ENCODE data around the gene EDEM3.

Gene EDEM3

DNA sequence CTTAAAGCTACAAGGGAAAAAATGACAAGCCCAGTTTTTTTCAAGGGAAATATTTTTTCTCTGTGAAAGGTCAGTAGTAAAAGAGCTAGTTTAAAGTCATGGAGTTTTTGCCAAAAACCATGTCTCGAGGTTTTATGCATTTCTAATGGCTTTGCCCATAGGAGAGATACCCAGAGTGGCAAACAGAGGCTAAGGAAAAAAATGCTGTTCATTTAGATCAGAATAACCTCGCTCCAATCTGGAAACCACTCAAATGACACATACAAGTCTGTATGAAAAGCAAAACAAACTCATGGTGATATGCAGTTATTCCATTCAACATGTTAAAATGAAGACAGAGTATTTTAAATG, 36.9 kb upstream of the EDEM3 start:
- H3K9ac ChIP-seq (ENCODE audit: low read length), result peak overlapping the region; percentile 82

DNA sequence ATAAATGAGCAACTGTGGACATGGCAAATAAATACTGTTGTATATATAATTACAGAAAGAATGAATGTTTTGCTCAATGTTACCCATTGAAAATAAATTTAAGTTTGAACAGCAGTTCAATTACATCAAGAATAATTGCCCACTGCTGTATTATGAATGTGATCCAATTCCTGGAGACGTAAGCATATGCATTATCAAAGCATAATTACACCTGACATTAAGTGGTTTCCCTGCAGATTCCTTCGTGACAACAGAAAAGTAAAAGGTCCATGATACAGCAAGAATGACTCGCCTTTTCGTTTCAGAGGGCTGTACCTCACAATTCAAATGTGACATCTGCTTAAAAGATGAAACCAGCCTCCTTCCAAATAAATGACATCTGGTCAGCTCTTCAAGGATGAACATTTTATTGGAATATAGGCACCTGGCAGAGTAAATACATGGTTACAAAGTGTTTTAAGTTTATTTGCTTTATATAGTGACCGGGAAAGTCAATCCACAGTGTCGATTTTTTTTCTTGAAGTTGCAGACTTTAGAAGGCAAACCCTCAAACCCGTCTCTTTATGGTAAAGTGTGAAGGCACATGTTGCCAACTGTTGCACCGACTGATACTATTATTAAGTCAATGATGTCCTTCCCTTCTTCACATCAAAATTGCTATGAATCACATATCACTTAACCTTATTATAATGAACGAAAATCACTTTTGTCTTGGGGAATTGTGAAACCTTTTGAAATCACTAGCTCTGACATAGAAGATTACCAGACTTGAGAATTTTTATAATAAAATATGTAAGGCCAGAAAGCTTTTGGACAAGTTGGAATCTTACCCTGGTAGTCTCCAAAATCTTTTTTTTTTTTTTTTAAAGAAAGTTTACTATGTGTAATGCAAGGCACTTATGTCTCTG, 36.2 kb upstream of the EDEM3 start:
- peak overlapping the region in 1 of 2 experiments; percentile 64 for H3K18ac ChIP-seq (ENCODE audit: low read depth in 1 of 2, low read length in 2 of 2)

More for the DNA sequence above, 36.9 kb upstream of the EDEM3 start:
- Histone ChIP-seq H3K4ac (ENCODE audit: low read depth in 1 of 2, low read length in 2 of 2) (peak overlapping the region in 1 of 2 experiments; percentile 47), H4K91ac (ENCODE audit: low read length) (no peak overlapping the region), H2BK5ac (ENCODE audit: low read depth, low read length, poor library complexity, severe bottlenecking) (no peak overlapping the region), H2AFZ (ENCODE audit: low read depth, low read length) (no peak overlapping the region), H3K4me3 (ENCODE audit: insufficient read depth in 1 of 2, low read depth in 1 of 2, low read length in 2 of 2) (peak overlapping the region in 1 of 2 experiments; percentile 40), H3K79me1 (replicated peaks; ENCODE audit: low read length, poor library complexity, severe bottlenecking) (no peaks in the 10 kb centered on the region), H2BK12ac (ENCODE audit: low read length in 2 of 2) (no peak overlapping the region), H3K27me3 (ENCODE audit: control insufficient read depth in 1 of 2, insufficient read depth in 1 of 2, low read length in 2 of 2) (no peaks in the 10 kb centered on the region), H3K4me2 (ENCODE audit: low read length, poor library complexity, severe bottlenecking) (no peak overlapping the region), H3K23ac (ENCODE audit: low read length in 2 of 2) (no peak overlapping the region), H2BK15ac (ENCODE audit: low read depth, poor library complexity, severe bottlenecking) (no peak overlapping the region), H2BK120ac (ENCODE audit: low read depth, low read length) (no peak overlapping the region), H3K27ac (ENCODE audit: low read length, poor library complexity, severe bottlenecking) (no peak overlapping the region), H3K14ac (ENCODE audit: low read length in 2 of 2) (no peak overlapping the region), H3K18ac (ENCODE audit: low read depth in 1 of 2, low read length in 2 of 2) (no peak overlapping the region), H4K8ac (ENCODE audit: low read length) (no peak overlapping the region), H3K36me3 (ENCODE audit: control insufficient read depth in 1 of 2, insufficient read depth in 2 of 2, low read depth in 1 of 2, low read length in 2 of 2) (peaks cover 2 to 41% of the 10 kb centered on the region in 2 experiments), H3K9me3 (ENCODE audit: control insufficient read depth, low read length) (no peaks in the 10 kb centered on the region), H3K4me1 (ENCODE audit: control insufficient read depth, insufficient read depth, low read depth, low read length) (peaks cover 5% of the 10 kb centered on the region), H2AK5ac (ENCODE audit: low read length, severe bottlenecking) (no peak overlapping the region)
- peak; percentile 66 for DNase-seq
- WGBS, result 43% methylated on average over 1 of the region's 2 CpGs

DNA sequence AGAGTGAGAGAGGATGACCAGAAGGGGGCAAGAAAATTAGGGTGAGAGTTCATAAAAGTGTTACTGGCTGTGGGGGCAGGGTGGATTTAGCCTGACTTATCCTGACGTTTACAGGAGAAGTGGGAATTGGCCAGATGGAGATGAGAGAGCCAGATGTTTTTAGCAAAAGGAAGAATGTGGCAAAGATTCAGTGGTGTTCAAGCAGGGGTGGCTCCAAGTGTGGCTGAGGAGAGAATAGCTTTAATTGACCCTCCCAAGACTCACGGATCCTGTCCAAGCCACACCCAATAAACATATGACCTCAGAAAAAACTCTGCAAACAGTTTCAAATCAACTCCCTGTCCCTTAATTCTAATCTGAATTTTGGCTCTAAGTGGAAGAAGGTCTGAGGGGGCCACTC, 35.2 kb upstream of the EDEM3 start:
- no peak overlapping the region for H2AK5ac ChIP-seq (ENCODE audit: low read length, severe bottlenecking)
- DNase-seq, result peak; percentile 21
- H3K27ac ChIP-seq (ENCODE audit: low read length, poor library complexity, severe bottlenecking), result no peak overlapping the region
- H3K27me3 ChIP-seq (ENCODE audit: control insufficient read depth in 1 of 2, insufficient read depth in 1 of 2, low read length in 2 of 2), result no peaks in the 10 kb centered on the region
- no peak overlapping the region for H3K4me2 ChIP-seq (ENCODE audit: low read length, poor library complexity, severe bottlenecking)
- peaks cover 6% of the 10 kb centered on the region for H3K9me3 ChIP-seq (ENCODE audit: control insufficient read depth, low read length)
- H2BK120ac ChIP-seq (ENCODE audit: low read depth, low read length), result peak overlapping the region; percentile 82
- H3K4me1 ChIP-seq (ENCODE audit: control insufficient read depth, insufficient read depth, low read depth, low read length), result peaks cover 5% of the 10 kb centered on the region
- 10% methylated on average over 1 of the region's 2 CpGs for WGBS
- no peak overlapping the region for H3K9ac ChIP-seq (ENCODE audit: low read length)
- H3K36me3 ChIP-seq (ENCODE audit: control insufficient read depth in 1 of 2, insufficient read depth in 2 of 2, low read depth in 1 of 2, low read length in 2 of 2), result peaks cover under 1 to 34% of the 10 kb centered on the region in 2 experiments
- H3K18ac ChIP-seq (ENCODE audit: low read depth in 1 of 2, low read length in 2 of 2), result peak overlapping the region; percentile 73 to 90
- no peak overlapping the region for H2AFZ ChIP-seq (ENCODE audit: low read depth, low read length)
- no peak overlapping the region for H2BK15ac ChIP-seq (ENCODE audit: low read depth, poor library complexity, severe bottlenecking)
- H3K79me1 ChIP-seq (replicated peaks; ENCODE audit: low read length, poor library complexity, severe bottlenecking), result no peaks in the 10 kb centered on the region
- peak overlapping the region; percentile 76 for H4K8ac ChIP-seq (ENCODE audit: low read length)
- no peak overlapping the region for H3K14ac ChIP-seq (ENCODE audit: low read length in 2 of 2)
- peak overlapping the region; percentile 73 to 96 for H2BK12ac ChIP-seq (ENCODE audit: low read length in 2 of 2)
- no peak overlapping the region for H2BK5ac ChIP-seq (ENCODE audit: low read depth, low read length, poor library complexity, severe bottlenecking)
- no peak overlapping the region for H3K23ac ChIP-seq (ENCODE audit: low read length in 2 of 2)
- H4K91ac ChIP-seq (ENCODE audit: low read length), result peak overlapping the region; percentile 58
- no peak overlapping the region for H3K4me3 ChIP-seq (ENCODE audit: insufficient read depth in 1 of 2, low read depth in 1 of 2, low read length in 2 of 2)
- H3K4ac ChIP-seq (ENCODE audit: low read depth in 1 of 2, low read length in 2 of 2), result peak overlapping the region; percentile 35 to 89

More for the DNA sequence above, 36.2 kb upstream of the EDEM3 start:
- Histone ChIP-seq H3K4ac (ENCODE audit: low read depth in 1 of 2, low read length in 2 of 2) (peak overlapping the region; percentile 24 to 75), H2BK12ac (ENCODE audit: low read length in 2 of 2) (peak overlapping the region; percentile 84 to 91), H3K9me3 (ENCODE audit: control insufficient read depth, low read length) (no peaks in the 10 kb centered on the region), H3K9ac (ENCODE audit: low read length) (peak overlapping the region; percentile 82), H3K4me1 (ENCODE audit: control insufficient read depth, insufficient read depth, low read depth, low read length) (peaks cover 5% of the 10 kb centered on the region), H3K23ac (ENCODE audit: low read length in 2 of 2) (no peak overlapping the region), H3K36me3 (ENCODE audit: control insufficient read depth in 1 of 2, insufficient read depth in 2 of 2, low read depth in 1 of 2, low read length in 2 of 2) (peaks cover 2 to 40% of the 10 kb centered on the region in 2 experiments), H2AK5ac (ENCODE audit: low read length, severe bottlenecking) (no peak overlapping the region), H2BK5ac (ENCODE audit: low read depth, low read length, poor library complexity, severe bottlenecking) (no peak overlapping the region), H3K27ac (ENCODE audit: low read length, poor library complexity, severe bottlenecking) (no peak overlapping the region), H3K14ac (ENCODE audit: low read length in 2 of 2) (no peak overlapping the region), H3K4me3 (ENCODE audit: insufficient read depth in 1 of 2, low read depth in 1 of 2, low read length in 2 of 2) (peak overlapping the region in 1 of 2 experiments; percentile 40), H2AFZ (ENCODE audit: low read depth, low read length) (no peak overlapping the region), H3K27me3 (ENCODE audit: control insufficient read depth in 1 of 2, insufficient read depth in 1 of 2, low read length in 2 of 2) (no peaks in the 10 kb centered on the region), H3K79me1 (replicated peaks; ENCODE audit: low read length, poor library complexity, severe bottlenecking) (no peaks in the 10 kb centered on the region), H2BK120ac (ENCODE audit: low read depth, low read length) (no peak overlapping the region), H4K8ac (ENCODE audit: low read length) (no peak overlapping the region), H2BK15ac (ENCODE audit: low read depth, poor library complexity, severe bottlenecking) (no peak overlapping the region), H3K4me2 (ENCODE audit: low read length, poor library complexity, severe bottlenecking) (no peak overlapping the region), H4K91ac (ENCODE audit: low read length) (peak overlapping the region; percentile 88)
- 65% methylated on average over 8 of the region's 9 CpGs for WGBS
- DNase-seq, result peak; percentile 23

DNA sequence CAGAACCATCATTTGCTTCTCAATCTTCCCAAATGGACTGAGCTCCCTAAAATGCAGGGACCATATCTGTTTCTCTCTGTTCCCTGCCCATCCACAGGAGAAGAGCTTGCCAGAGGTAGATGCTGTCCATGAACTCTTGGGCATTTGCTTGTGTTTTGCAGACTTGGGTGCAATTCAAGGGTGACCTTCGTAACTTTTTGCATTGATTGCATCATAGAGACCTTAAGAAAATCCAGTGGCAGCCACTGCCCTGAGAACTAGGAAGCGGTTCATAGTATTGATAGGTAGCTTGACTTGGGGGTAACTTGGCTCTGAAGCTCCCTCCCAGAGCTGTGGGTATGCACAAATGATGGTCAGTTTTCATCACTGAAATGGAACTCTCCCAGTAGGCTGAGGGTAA, 34.3 kb upstream of the EDEM3 start:
- Histone ChIP-seq H3K14ac (ENCODE audit: low read length in 2 of 2) (no peak overlapping the region), H2BK5ac (ENCODE audit: low read depth, low read length, poor library complexity, severe bottlenecking) (no peak overlapping the region), H3K23ac (ENCODE audit: low read length in 2 of 2) (no peak overlapping the region), H4K91ac (ENCODE audit: low read length) (peak overlapping the region; percentile 62), H2AFZ (ENCODE audit: low read depth, low read length) (no peak overlapping the region), H3K27ac (ENCODE audit: low read length, poor library complexity, severe bottlenecking) (no peak overlapping the region), H3K9ac (ENCODE audit: low read length) (no peak overlapping the region), H3K4me1 (ENCODE audit: control insufficient read depth, insufficient read depth, low read depth, low read length) (peaks cover 5% of the 10 kb centered on the region), H2BK15ac (ENCODE audit: low read depth, poor library complexity, severe bottlenecking) (no peak overlapping the region), H3K79me1 (replicated peaks; ENCODE audit: low read length, poor library complexity, severe bottlenecking) (no peaks in the 10 kb centered on the region), H3K4me2 (ENCODE audit: low read length, poor library complexity, severe bottlenecking) (no peak overlapping the region), H3K4me3 (ENCODE audit: insufficient read depth in 1 of 2, low read depth in 1 of 2, low read length in 2 of 2) (no peak overlapping the region), H4K8ac (ENCODE audit: low read length) (peak overlapping the region; percentile 56), H2BK120ac (ENCODE audit: low read depth, low read length) (no peak overlapping the region), H2BK12ac (ENCODE audit: low read length in 2 of 2) (peak overlapping the region; percentile 86 to 98), H3K36me3 (ENCODE audit: control insufficient read depth in 1 of 2, insufficient read depth in 2 of 2, low read depth in 1 of 2, low read length in 2 of 2) (peaks cover 0 to 32% of the 10 kb centered on the region in 2 experiments), H3K9me3 (ENCODE audit: control insufficient read depth, low read length) (peaks cover 12% of the 10 kb centered on the region), H3K18ac (ENCODE audit: low read depth in 1 of 2, low read length in 2 of 2) (peak overlapping the region; percentile 60 to 73), H2AK5ac (ENCODE audit: low read length, severe bottlenecking) (no peak overlapping the region), H3K4ac (ENCODE audit: low read depth in 1 of 2, low read length in 2 of 2) (peak overlapping the region in 1 of 2 experiments; percentile 7), H3K27me3 (ENCODE audit: control insufficient read depth in 1 of 2, insufficient read depth in 1 of 2, low read length in 2 of 2) (no peaks in the 10 kb centered on the region)
- 97% methylated on average over 2 of the region's 2 CpGs for WGBS
- no peak for DNase-seq

Data from mesenchymal stem cell (in vitro differentiated cells and primary cell).